IPS-11a (cell line): ENCODE data around the gene PHACTR1.

Experiments used
- H3K4me3 ChIP-seq: one replicate; pipeline ENCODE4 v1.5.1; 2013; ENCODE audit warnings: low read depth, low read length, control low read depth

PHACTR1 gene

GRCh38 chr6:13273931-13274706 lies 557.6 kb downstream of the PHACTR1 start:
- H3K4me3 ChIP-seq: no peak overlapping the region

- no peak overlapping the region for H3K4me3 ChIP-seq
Observed at GRCh38 chr6:13274707-13275434, 558.3 kb downstream of the PHACTR1 start.

- no peak overlapping the region for H3K4me3 ChIP-seq
Observed at GRCh38 chr6:13275435-13275989, 558.9 kb downstream of the PHACTR1 start.

- no peak overlapping the region for H3K4me3 ChIP-seq
Observed at GRCh38 chr6:13277231-13277630, 560.7 kb downstream of the PHACTR1 start.

GRCh38 chr6:13278164-13278563 lies 561.6 kb downstream of the PHACTR1 start:
- no peak overlapping the region for H3K4me3 ChIP-seq

- no peak overlapping the region for H3K4me3 ChIP-seq
Observed at GRCh38 chr6:13278991-13279390, 562.4 kb downstream of the PHACTR1 start.

- no peak overlapping the region for H3K4me3 ChIP-seq
Observed at GRCh38 chr6:13280254-13280653, 563.7 kb downstream of the PHACTR1 start.

- no peak overlapping the region for H3K4me3 ChIP-seq
Observed at GRCh38 chr6:13281686-13282085, 565.1 kb downstream of the PHACTR1 start.

- no peak overlapping the region for H3K4me3 ChIP-seq
Observed at GRCh38 chr6:13282393-13283069, 566.0 kb downstream of the PHACTR1 start.

- no peak overlapping the region for H3K4me3 ChIP-seq
Observed at GRCh38 chr6:13283331-13283730, 566.8 kb downstream of the PHACTR1 start.

- no peak overlapping the region for H3K4me3 ChIP-seq
Observed at GRCh38 chr6:13284646-13285045, 568.1 kb downstream of the PHACTR1 start.

GRCh38 chr6:13285705-13286104 lies 569.1 kb downstream of the PHACTR1 start:
- H3K4me3 ChIP-seq: no peak overlapping the region

GRCh38 chr6:13286181-13286580 lies 569.6 kb downstream of the PHACTR1 start:
- no peak overlapping the region for H3K4me3 ChIP-seq

- H3K4me3 ChIP-seq: no peak overlapping the region
Observed at GRCh38 chr6:13287104-13287503, 570.5 kb downstream of the PHACTR1 start.

GRCh38 chr6:13288481-13288880 lies 571.9 kb downstream of the PHACTR1 start:
- H3K4me3 ChIP-seq: no peak overlapping the region

GRCh38 chr6:13288969-13289391 lies 572.4 kb downstream of the PHACTR1 start:
- H3K4me3 ChIP-seq: no peak overlapping the region

GRCh38 chr6:13289789-13290318 lies 573.3 kb downstream of the PHACTR1 start:
- no peak overlapping the region for H3K4me3 ChIP-seq

GRCh38 chr6:13290335-13290734 lies 573.8 kb downstream of the PHACTR1 start:
- no peak overlapping the region for H3K4me3 ChIP-seq

- H3K4me3 ChIP-seq: no peak overlapping the region
Observed at GRCh38 chr6:13292774-13293173, 576.2 kb downstream of the PHACTR1 start.

- no peak overlapping the region for H3K4me3 ChIP-seq
Observed at GRCh38 chr6:13294499-13295069, 578.0 kb downstream of the PHACTR1 start.

- no peak overlapping the region for H3K4me3 ChIP-seq
Observed at GRCh38 chr6:13295576-13295975, 579.0 kb downstream of the PHACTR1 start.
